ENCODE measurements around the gene HUS1. TPM values are rescaled to one million over a fixed set of nuclear protein-coding genes. Genes with fewer than 3 reads are reported as not detected.

Gene HUS1
- total and polyA plus RNA-seq, 2 of the 8 experiments (the other 6 are each of a cell fraction or from before 2014, with no cell fraction given): 15.0 to 33.0 TPM

GRCh38 chr7:47944536-47945260 is 34.7 kb downstream of the HUS1 start (continued):
- TF ChIP-seq CHD7 (IDR thresholded peaks at IDR 0.05; ENCODE audit: insufficient replicate concordance, low read length) (no peak), SP2 (IDR thresholded peaks at IDR 0.05; ENCODE audit: low read length) (no peak), GTF2F1 (IDR thresholded peaks at IDR 0.05; ENCODE audit: borderline replicate concordance, low read depth, low read length) (no peak), TBP (IDR thresholded peaks at IDR 0.05; ENCODE audit: low read depth, low read length) (no peak), RBBP5 (IDR thresholded peaks at IDR 0.05; ENCODE audit: borderline replicate concordance, low read depth, low read length) (no peak), E2F6 (IDR thresholded peaks at IDR 0.05) (no peak), MAFK (IDR thresholded peaks at IDR 0.05; ENCODE audit: low read depth, low read length) (no peak), YY1 (IDR thresholded peaks at IDR 0.05; ENCODE audit: low read depth, low read length) (no peak), SAP30 (IDR thresholded peaks at IDR 0.05; ENCODE audit: insufficient read depth, insufficient replicate concordance, low read length) (no peak), EGR1 (IDR thresholded peaks at IDR 0.05; ENCODE audit: borderline replicate concordance, low read depth, low read length) (no peak)
